HCT116 (cell line): ENCODE data around the gene BRPF3. TPM values are rescaled to one million over a fixed set of nuclear protein-coding genes. Genes with fewer than 3 reads are reported as not detected.

Experiments
- ATAC-seq: fragments of 200-7000 bp; cut with Tn5 transposase; 2 replicates; pipeline ENCODE4 v1.9.1; 2020; ENCODE audit warnings: mild to moderate bottlenecking, moderate library complexity
- BruUV-seq: library from RNA; stranded (reverse); fragments of 400-500 nt; replicated peaks from 2 replicates; lab custom pipeline; 2021; lab: Mats Ljungman, UMichigan
- CTCF ChIA-PET: fragments of 300-600 bp; sonication (Branson Sonifier 250); formaldehyde crosslinking; loops from one replicate; lab custom pipeline; 2021; ENCODE audit warnings: antibody characterized with exemption; lab: Charles Lee
- POLR2A ChIA-PET: fragments of 300-600, 350-600 bp; sonication (Branson Sonifier 250); formaldehyde crosslinking; loops from one replicate; lab custom pipeline; 2021; ENCODE audit warnings: antibody characterized with exemption; lab: Charles Lee
- RAD21 ChIA-PET, 2 experiments: fragments of 300-600 bp; sonication (Branson Sonifier 250); formaldehyde crosslinking; loops; one replicate each; lab custom pipeline; 2023; ENCODE audit warnings: low total read pairs in 2 of 2; ENCODE audit not compliant: uncharacterized antibody in 2 of 2, unreplicated experiment in 2 of 2, low non-redundant PET in 1 of 2; lab: Charles Lee
- DNase-seq: peaks from one replicate; pipeline ENCODE4 v3.0.0-alpha.2; 2010; ENCODE audit warnings: low read depth, low spot score
- H2AFZ ChIP-seq: fragments of 200-600 bp; shearing (Covaris generic), sonication (generic); 2 replicates; pipeline ENCODE4 v1.6.1; 2017; ENCODE audit warnings: low read depth, mixed run types, mixed read lengths, antibody characterized with exemption, low read length; ENCODE audit not compliant: poor library complexity, severe bottlenecking
- H3K27ac ChIP-seq: 2 replicates; pipeline ENCODE4 v1.5.1; 2012; ENCODE audit warnings: low read depth, low read length
- H3K27me3 ChIP-seq: fragments of 200-600 bp; sonication (generic); 2 replicates; pipeline ENCODE4 v1.6.1; 2016; ENCODE audit warnings: mixed run types, low read length, mixed read lengths; ENCODE audit not compliant: insufficient read depth
- H3K36me3 ChIP-seq, 2 experiments: fragments of 200-500 bp in 1 of 2; fragments of 200-600 bp in 1 of 2; sonication (Bioruptor generic) in 1 of 2; sonication (generic) in 1 of 2; 2 replicates each; pipeline versions ENCODE4 v1.5.1 to v1.6.1; 2014 to 2016; ENCODE audit warnings: low read length in 2 of 2, inconsistent platforms in 1 of 2, mixed read lengths in 1 of 2, mixed run types in 1 of 2; ENCODE audit not compliant: insufficient read depth in 2 of 2, control insufficient read depth in 1 of 2
- H3K4me1 ChIP-seq, 2 experiments: fragments of 200-600 bp in 1 of 2; sonication (generic) in 1 of 2; 2 replicates each; pipeline versions ENCODE4 v1.5.1 to v1.6.1; 2012 to 2017; ENCODE audit warnings: low read length in 2 of 2, inconsistent platforms in 1 of 2, mild to moderate bottlenecking in 1 of 2, mixed read lengths in 1 of 2, mixed run types in 1 of 2, moderate library complexity in 1 of 2; ENCODE audit not compliant: insufficient read depth in 2 of 2, control insufficient read depth in 1 of 2
- H3K4me2 ChIP-seq: fragments of 200-600 bp; sonication (generic); 2 replicates; pipeline ENCODE4 v1.6.1; 2017; ENCODE audit warnings: mixed run types, low read length, mixed read lengths
- H3K4me3 ChIP-seq, 2 experiments: fragments of 200-600 bp in 1 of 2; sonication (generic) in 1 of 2; replicated peaks in 1 of 2; 2 replicates each; pipeline ENCODE4 v1.5.1; 2011 to 2016; ENCODE audit warnings: low read length in 2 of 2, control low read depth in 1 of 2, low read depth in 1 of 2, mild to moderate bottlenecking in 1 of 2, mixed read lengths in 1 of 2, mixed run types in 1 of 2
- H3K79me2 ChIP-seq: fragments of 200-600 bp; sonication (generic); 2 replicates; pipeline ENCODE4 v1.6.1; 2017; ENCODE audit warnings: mild to moderate bottlenecking, mixed run types, low read length, moderate library complexity, mixed read lengths; ENCODE audit not compliant: insufficient read depth
- H3K9ac ChIP-seq: fragments of 200-600 bp; sonication (generic); 2 replicates; pipeline ENCODE4 v1.6.1; 2016; ENCODE audit warnings: low read length, mixed read lengths
- H3K9me2 ChIP-seq: fragments of 200-600 bp; sonication (generic), shearing (Covaris generic); 2 replicates; pipeline ENCODE4 v1.6.1; 2017; ENCODE audit warnings: mixed run types, mild to moderate bottlenecking, moderate library complexity; ENCODE audit not compliant: insufficient read depth
- H3K9me3 ChIP-seq, 2 experiments: fragments of 200-500 bp in 1 of 2; fragments of 200-600 bp in 1 of 2; sonication (Bioruptor generic) in 1 of 2; sonication (generic) in 1 of 2; 2 replicates each; pipeline ENCODE4 v1.6.1; 2014 to 2017; ENCODE audit warnings: low read length in 2 of 2, mixed read lengths in 2 of 2, inconsistent platforms in 1 of 2, low read depth in 1 of 2, mild to moderate bottlenecking in 1 of 2, mixed run types in 1 of 2, moderate library complexity in 1 of 2; ENCODE audit not compliant: control insufficient read depth in 1 of 2, insufficient read depth in 1 of 2
- H4K20me1 ChIP-seq: fragments of 200-600 bp; sonication (generic), shearing (Covaris generic); 2 replicates; pipeline ENCODE4 v1.6.1; 2017; ENCODE audit warnings: mixed run types, mild to moderate bottlenecking, moderate library complexity; ENCODE audit not compliant: insufficient read depth
- ATF3 ChIP-seq: IDR thresholded peaks from 2 replicates; pipeline ENCODE4 v1.6.1; 2012
- CBX3 ChIP-seq: IDR thresholded peaks from 2 replicates; pipeline ENCODE4 v1.6.1; 2012; ENCODE audit warnings: low read depth
- EGR1 ChIP-seq: IDR thresholded peaks from 2 replicates; pipeline ENCODE4 v1.6.1; 2012; ENCODE audit warnings: low read depth
- ELF1 ChIP-seq: IDR thresholded peaks from 2 replicates; pipeline ENCODE4 v1.6.1; 2012; ENCODE audit warnings: low read depth, borderline replicate concordance
- EZH2 ChIP-seq: fragments of 200-600 bp; sonication (generic); IDR thresholded peaks from 2 replicates; pipeline ENCODE4 v1.6.1; 2017; ENCODE audit warnings: antibody characterized with exemption, mixed run types
- EZH2phosphoT487 ChIP-seq: fragments of 200-600 bp; IDR thresholded peaks from 2 replicates; pipeline ENCODE4 v1.6.1; 2018; ENCODE audit warnings: antibody characterized with exemption, borderline replicate concordance
- FOSL1 ChIP-seq: IDR thresholded peaks from 2 replicates; pipeline ENCODE4 v1.6.1; 2012; ENCODE audit warnings: low read depth
- JUND ChIP-seq: IDR thresholded peaks from 2 replicates; pipeline ENCODE4 v1.6.1; 2012
- POLR2A ChIP-seq: IDR thresholded peaks from 2 replicates; pipeline ENCODE4 v1.7.0; 2011; ENCODE audit warnings: borderline replicate concordance; ENCODE audit not compliant: insufficient read depth, insufficient read length; ENCODE audit errors: extremely low read depth
- POLR2AphosphoS5 ChIP-seq: IDR thresholded peaks from 2 replicates; pipeline ENCODE4 v1.6.1; 2011; ENCODE audit warnings: mild to moderate bottlenecking, low read depth, low read length, moderate library complexity
- SP1 ChIP-seq: IDR thresholded peaks from 2 replicates; pipeline ENCODE4 v1.6.1; 2012; ENCODE audit warnings: low read depth
- SRF ChIP-seq: IDR thresholded peaks from 2 replicates; pipeline ENCODE4 v1.6.1; 2012; ENCODE audit warnings: low read depth
- YY1 ChIP-seq: IDR thresholded peaks from 2 replicates; pipeline ENCODE4 v1.6.1; 2011; ENCODE audit warnings: low read length, low read depth, moderate library complexity, mild to moderate bottlenecking; ENCODE audit not compliant: insufficient replicate concordance; ENCODE audit errors: extremely low read depth
- ZFX ChIP-seq: fragments of 450-650 bp; IDR thresholded peaks from 2 replicates; pipeline ENCODE4 v1.6.1; 2017
- ZNF274 ChIP-seq: fragments of 200-500 bp; sonication (Bioruptor generic); IDR thresholded peaks from 2 replicates; pipeline ENCODE4 v1.6.1; 2014; ENCODE audit warnings: mild to moderate bottlenecking, low read depth, low read length, inconsistent platforms
- intact Hi-C: fragments of 100-400 bp; cut with micrococcal nuclease; formaldehyde crosslinking; loops from 2 replicates; pipeline ENCODE4 v1.10.0; 2022
- total RNA-seq: library from RNA; stranded (reverse); gene quantifications from one replicate; pipeline ENCODE4 v1.2.1, GENCODE V29; 2021; ENCODE audit not compliant: unreplicated experiment

Gene BRPF3
- total RNA-seq, 1 experiment from 2014 or later = 20.3 TPM

- no peak for ATAC-seq
- Histone ChIP-seq H3K4me1 (peaks cover 0 to 8% of the 10 kb centered on the region in 2 experiments; a peak in 1 of 4 replicates), H3K9me2 (no peaks in the 10 kb centered on the region), H3K4me3 (no peak overlapping the region), H3K9ac (no peak overlapping the region), H3K4me2 (no peak overlapping the region), H3K27ac (no peak overlapping the region), H2AFZ (no peak overlapping the region), H3K27me3 (peaks cover 7% of the 10 kb centered on the region; the same call in 1 of the 2 replicates), H3K9me3 (no peaks in the 10 kb centered on the region), H3K79me2 (no peaks in the 10 kb centered on the region), H3K36me3 (no peaks in the 10 kb centered on the region), H4K20me1 (no peaks in the 10 kb centered on the region)
- no TSS peak for BruUV-seq
- TF ChIP-seq EZH2phosphoT487 (no peak), POLR2A (no peak), JUND (no peak), FOSL1 (no peak), EGR1 (no peak), ELF1 (no peak), EZH2 (no peak)
- ChIA-PET CTCF (no interaction called here), POLR2A (no interaction called here), RAD21 (no interaction called here)
- no peak for DNase-seq
- intact Hi-C loops = no loop called here
These were observed 75.7 kb downstream of the BRPF3 start for GRCh38 chr6:36272234-36272633.

- no peak for DNase-seq
- intact Hi-C loops = no loop called here
- Histone ChIP-seq H4K20me1 (no peaks in the 10 kb centered on the region), H3K4me3 (no peak overlapping the region), H3K36me3 (no peaks in the 10 kb centered on the region), H3K9me3 (no peaks in the 10 kb centered on the region), H3K27ac (no peak overlapping the region), H2AFZ (no peak overlapping the region), H3K4me1 (peaks cover 0 to 4% of the 10 kb centered on the region in 2 experiments; a peak in 1 of 4 replicates), H3K27me3 (peaks cover 7% of the 10 kb centered on the region; the same call in 1 of the 2 replicates), H3K9me2 (no peaks in the 10 kb centered on the region), H3K4me2 (no peak overlapping the region), H3K9ac (no peak overlapping the region), H3K79me2 (no peaks in the 10 kb centered on the region)
- ChIA-PET CTCF (no interaction called here), RAD21 (no interaction called here), POLR2A (no interaction called here)
- BruUV-seq = no TSS peak
- no peak for TF ChIP-seq EZH2
- TF ChIP-seq ATF3 = no peak
- no peak for TF ChIP-seq EGR1
- no peak for TF ChIP-seq ZNF274
- no peak for TF ChIP-seq ELF1
- TF ChIP-seq SP1 = no peak
- no peak for TF ChIP-seq SRF
- no peak for TF ChIP-seq YY1
- TF ChIP-seq CBX3 = no peak
- no peak for TF ChIP-seq ZFX
- no peak for TF ChIP-seq POLR2AphosphoS5
- no peak for TF ChIP-seq JUND
- TF ChIP-seq FOSL1 = no peak
- ATAC-seq = no peak
These were observed 76.5 kb downstream of the BRPF3 start for GRCh38 chr6:36273067-36273466.
